ENCODE results near the gene P2RX4.
A peak's percentile ranks its signal among the peaks of the same experiment; 100 is the strongest.
"Not testable (repeated sequence)": the region's sequence is repeated elsewhere in the genome, so short reads cannot be mapped to it uniquely, and the experiment has no call there.

P2RX4 gene

GRCh38 chr12:121196902-121197301, 13.0 kb upstream of the P2RX4 start:
- peak; percentile 32 for ATAC-seq (replicated peaks; ENCODE audit: extremely low read depth, poor library complexity, severe bottlenecking)
- H3K36me3 Mint-ChIP-seq (ENCODE audit: insufficient read depth), result no peaks in the 10 kb centered on the region
- no peak overlapping the region for H3K27ac Mint-ChIP-seq (ENCODE audit: low read depth)
- H3K4me3 Mint-ChIP-seq, result no peak overlapping the region
- DNase-seq (ENCODE audit: low spot score in 2 of 2), result no peak
- H3K4me1 Mint-ChIP-seq, result no peaks in the 10 kb centered on the region
- no peaks in the 10 kb centered on the region for H3K9me3 Mint-ChIP-seq
- H3K27me3 Mint-ChIP-seq, result no peaks in the 10 kb centered on the region

- H3K27ac Mint-ChIP-seq (ENCODE audit: low read depth), result no peak overlapping the region
- no peak for ATAC-seq (replicated peaks; ENCODE audit: extremely low read depth, poor library complexity, severe bottlenecking)
- no peak for DNase-seq (ENCODE audit: low spot score in 2 of 2)
- H3K4me1 Mint-ChIP-seq, result no peaks in the 10 kb centered on the region
- no peaks in the 10 kb centered on the region for H3K27me3 Mint-ChIP-seq
- H3K9me3 Mint-ChIP-seq, result no peaks in the 10 kb centered on the region
- no peaks in the 10 kb centered on the region for H3K36me3 Mint-ChIP-seq (ENCODE audit: insufficient read depth)
- H3K4me3 Mint-ChIP-seq, result no peak overlapping the region
Observed at GRCh38 chr12:121198949-121199348, 11.0 kb upstream of the P2RX4 start.

DNA sequence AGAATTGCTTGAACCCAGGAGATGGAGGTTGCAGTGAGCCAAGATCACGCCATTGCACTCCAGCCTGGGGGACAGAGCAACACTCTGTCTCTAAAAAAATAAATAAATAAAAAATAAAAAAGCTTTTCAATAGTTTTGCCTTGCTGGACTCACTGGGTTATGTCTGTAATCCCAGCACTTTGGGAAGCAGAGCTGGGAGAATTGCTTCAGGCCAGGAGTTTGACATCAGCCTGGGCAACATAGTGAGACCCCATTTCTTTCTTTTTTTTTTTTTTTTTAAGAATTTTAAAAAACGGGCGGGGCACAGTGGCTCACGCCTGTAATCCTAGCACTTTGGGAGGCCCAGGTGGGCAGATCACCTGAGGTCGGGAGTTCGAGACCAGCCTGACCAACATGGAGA, 8.8 kb upstream of the P2RX4 start:
- not testable (repeated sequence) for H3K27ac Mint-ChIP-seq (ENCODE audit: low read depth); H3K36me3 Mint-ChIP-seq (ENCODE audit: insufficient read depth); H3K27me3 Mint-ChIP-seq; H3K4me3 Mint-ChIP-seq; DNase-seq (ENCODE audit: low spot score in 2 of 2); H3K4me1 Mint-ChIP-seq; ATAC-seq (replicated peaks; ENCODE audit: extremely low read depth, poor library complexity, severe bottlenecking); H3K9me3 Mint-ChIP-seq

DNA sequence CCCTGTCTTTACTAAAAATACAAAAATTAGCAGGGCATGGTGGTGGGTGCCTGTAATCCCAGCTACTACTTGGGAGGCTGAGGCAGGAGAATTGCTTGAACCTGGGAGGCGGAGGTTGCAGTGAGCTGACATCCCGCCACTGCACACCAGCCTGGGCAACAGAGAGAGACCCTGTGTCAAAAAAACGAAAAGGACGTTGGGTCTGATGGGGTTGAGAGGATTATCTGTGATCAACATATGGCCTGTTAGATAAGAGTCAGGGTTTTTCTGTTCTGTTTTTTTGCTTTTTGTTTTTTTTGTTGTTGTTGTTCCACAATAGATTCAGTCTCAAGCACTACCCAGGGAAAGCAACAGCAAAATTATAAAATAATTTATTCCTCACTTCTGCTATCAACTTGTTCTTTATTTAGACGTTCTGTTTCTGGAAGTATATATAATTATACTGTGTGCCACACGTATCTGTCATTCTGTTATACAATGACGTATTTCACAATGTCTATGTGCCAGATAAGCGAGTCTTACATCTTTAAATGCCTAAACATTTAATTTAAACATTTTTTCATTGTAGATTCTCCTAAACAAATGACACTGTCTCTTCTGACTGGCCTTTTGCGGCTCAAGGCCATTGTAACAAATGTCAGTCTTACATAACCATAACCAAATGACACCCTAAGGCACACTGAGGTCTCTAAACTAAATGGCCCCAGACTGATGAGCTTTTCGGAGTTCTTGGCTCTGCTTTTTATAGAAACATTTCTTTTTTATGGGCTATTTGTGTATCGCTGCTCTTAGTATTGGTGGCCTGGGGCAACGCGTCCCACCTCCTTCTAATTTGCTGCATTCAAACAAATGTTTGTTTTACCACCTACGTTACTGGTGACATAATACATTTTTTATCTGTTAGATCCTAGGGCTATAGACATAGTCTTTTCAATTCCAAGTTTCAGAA, 7.2 kb upstream of the P2RX4 start:
- ATAC-seq (replicated peaks; ENCODE audit: extremely low read depth, poor library complexity, severe bottlenecking), result no peak
- Mint-ChIP-seq H3K4me3 (no peak overlapping the region), H3K27me3 (no peaks in the 10 kb centered on the region), H3K36me3 (ENCODE audit: insufficient read depth) (no peaks in the 10 kb centered on the region), H3K9me3 (no peaks in the 10 kb centered on the region), H3K4me1 (no peaks in the 10 kb centered on the region), H3K27ac (ENCODE audit: low read depth) (no peak overlapping the region)
- no peak for DNase-seq (ENCODE audit: low spot score in 2 of 2)

GRCh38 chr12:121203482-121203881, 6.4 kb upstream of the P2RX4 start:
- Mint-ChIP-seq H3K36me3 (ENCODE audit: insufficient read depth) (no peaks in the 10 kb centered on the region), H3K9me3 (no peaks in the 10 kb centered on the region), H3K27ac (ENCODE audit: low read depth) (no peak overlapping the region), H3K4me1 (no peaks in the 10 kb centered on the region), H3K4me3 (no peak overlapping the region), H3K27me3 (no peaks in the 10 kb centered on the region)
- ATAC-seq (replicated peaks; ENCODE audit: extremely low read depth, poor library complexity, severe bottlenecking) (no peak), DNase-seq (ENCODE audit: low spot score in 2 of 2) (no peak)

- Mint-ChIP-seq H3K27me3 (no peaks in the 10 kb centered on the region), H3K4me1 (peaks cover 7% of the 10 kb centered on the region), H3K4me3 (no peak overlapping the region), H3K9me3 (no peaks in the 10 kb centered on the region), H3K27ac (ENCODE audit: low read depth) (no peak overlapping the region), H3K36me3 (ENCODE audit: insufficient read depth) (peaks cover 7% of the 10 kb centered on the region)
- no peak for ATAC-seq (replicated peaks; ENCODE audit: extremely low read depth, poor library complexity, severe bottlenecking)
- DNase-seq (ENCODE audit: low spot score in 2 of 2), result no peak
Observed at GRCh38 chr12:121205491-121205890, 4.4 kb upstream of the P2RX4 start.

- H3K9me3 Mint-ChIP-seq; H3K27me3 Mint-ChIP-seq; DNase-seq (ENCODE audit: low spot score in 2 of 2); ATAC-seq (replicated peaks; ENCODE audit: extremely low read depth, poor library complexity, severe bottlenecking): not testable (repeated sequence)
- peaks cover 13% of the 10 kb centered on the region for H3K36me3 Mint-ChIP-seq (ENCODE audit: insufficient read depth)
- H3K4me3 Mint-ChIP-seq, result peak overlapping the region; percentile 85
- peaks cover 17% of the 10 kb centered on the region for H3K4me1 Mint-ChIP-seq
- peak overlapping the region; percentile 93 for H3K27ac Mint-ChIP-seq (ENCODE audit: low read depth)
Observed at GRCh38 chr12:121208571-121208970, 1.4 kb upstream of the P2RX4 start.

- DNase-seq (ENCODE audit: low spot score in 2 of 2) (no peak), ATAC-seq (replicated peaks; ENCODE audit: extremely low read depth, poor library complexity, severe bottlenecking) (no peak)
- Mint-ChIP-seq H3K27ac (ENCODE audit: low read depth) (peak overlapping the region; percentile 93), H3K27me3 (no peaks in the 10 kb centered on the region), H3K36me3 (ENCODE audit: insufficient read depth) (peaks cover 13% of the 10 kb centered on the region), H3K4me1 (peaks cover 19% of the 10 kb centered on the region), H3K4me3 (peak overlapping the region; percentile 85), H3K9me3 (no peaks in the 10 kb centered on the region)
Observed at GRCh38 chr12:121209221-121209620, 708 bp upstream of the P2RX4 start.

GRCh38 chr12:121212875-121213274, 2.9 kb downstream of the P2RX4 start:
- DNase-seq (ENCODE audit: low spot score in 2 of 2) (no peak), ATAC-seq (replicated peaks; ENCODE audit: extremely low read depth, poor library complexity, severe bottlenecking) (no peak)
- Mint-ChIP-seq H3K4me1 (peaks cover 28% of the 10 kb centered on the region), H3K27ac (ENCODE audit: low read depth) (no peak overlapping the region), H3K27me3 (no peaks in the 10 kb centered on the region), H3K36me3 (ENCODE audit: insufficient read depth) (peaks cover 21% of the 10 kb centered on the region), H3K9me3 (no peaks in the 10 kb centered on the region), H3K4me3 (no peak overlapping the region)

DNA sequence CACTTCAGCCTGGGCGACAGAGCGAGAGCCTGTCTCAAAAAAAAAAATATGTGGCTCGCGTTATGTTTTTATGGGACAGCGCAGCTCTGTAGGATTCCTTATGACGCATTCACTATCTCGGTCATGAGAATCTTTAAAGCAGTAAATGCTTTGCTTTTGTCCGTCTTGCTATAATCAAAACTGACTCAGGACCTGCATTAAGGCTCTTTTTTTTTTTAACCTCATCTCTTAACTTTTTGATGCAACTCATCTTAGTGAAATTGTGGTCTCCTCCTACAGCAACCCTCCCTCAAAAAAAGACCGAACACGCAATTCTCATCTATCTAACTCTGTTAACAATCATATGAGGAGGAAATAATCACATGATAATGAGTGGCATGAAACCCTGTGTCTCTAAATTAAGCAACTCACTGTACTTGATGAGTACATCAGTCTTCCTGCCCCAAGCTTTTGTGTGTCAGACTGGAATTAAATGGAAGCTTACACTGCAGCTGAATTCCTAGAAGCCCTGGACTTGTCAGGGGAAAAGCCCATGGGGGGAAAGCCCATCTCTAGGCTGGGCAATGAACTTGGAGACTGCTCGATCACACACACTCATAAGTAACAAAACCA, 4.3 kb downstream of the P2RX4 start:
- H3K36me3 Mint-ChIP-seq (ENCODE audit: insufficient read depth), result peaks cover 21% of the 10 kb centered on the region
- no peaks in the 10 kb centered on the region for H3K9me3 Mint-ChIP-seq
- DNase-seq (ENCODE audit: low spot score in 2 of 2) (no peak), ATAC-seq (replicated peaks; ENCODE audit: extremely low read depth, poor library complexity, severe bottlenecking) (no peak)
- no peaks in the 10 kb centered on the region for H3K27me3 Mint-ChIP-seq
- H3K4me1 Mint-ChIP-seq, result peaks cover 31% of the 10 kb centered on the region
- no peak overlapping the region for H3K4me3 Mint-ChIP-seq
- peak overlapping the region; percentile 26 for H3K27ac Mint-ChIP-seq (ENCODE audit: low read depth)

DNA sequence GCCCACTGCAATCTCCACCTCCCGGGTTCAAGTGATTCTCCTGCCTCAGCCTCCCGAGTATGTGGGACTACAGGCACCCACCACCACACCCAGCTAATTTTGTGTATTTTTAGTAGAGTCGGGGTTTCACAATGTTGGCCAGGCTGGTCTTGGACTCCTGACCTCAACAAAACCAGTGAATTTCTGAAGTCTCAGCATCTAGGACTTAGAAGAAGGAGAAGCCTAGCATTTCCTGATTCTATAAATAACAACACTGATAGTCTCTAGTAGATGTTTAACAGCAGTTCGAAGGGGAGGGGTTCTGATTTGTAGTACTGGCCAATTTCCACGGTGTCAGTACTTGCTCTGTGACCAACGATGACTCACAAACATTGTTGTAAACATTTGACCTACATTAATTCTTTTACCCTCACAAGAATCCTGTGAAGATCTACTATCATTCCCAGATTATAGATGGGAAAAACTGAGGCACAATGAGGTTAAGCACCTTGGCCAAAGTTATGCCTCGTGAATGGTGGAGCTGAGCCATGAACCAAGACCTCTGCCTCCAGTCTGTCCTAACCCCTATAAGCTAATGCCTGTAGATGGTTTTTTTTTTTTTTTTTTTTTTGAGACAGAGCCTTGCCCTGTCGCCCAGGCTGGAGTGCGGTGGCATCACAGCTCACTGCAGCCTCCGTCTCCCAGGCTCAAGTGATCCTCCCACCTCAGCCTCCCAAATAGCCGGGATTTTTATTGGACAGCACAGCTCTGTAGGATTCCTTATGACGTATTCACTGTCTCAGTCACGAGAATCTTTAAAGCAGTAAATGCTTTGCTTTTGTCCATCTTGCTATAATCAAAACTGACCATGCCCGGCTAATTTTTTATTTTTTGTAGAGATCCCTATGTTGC, 5.2 kb downstream of the P2RX4 start:
- Mint-ChIP-seq H3K9me3 (no peaks in the 10 kb centered on the region), H3K4me1 (peaks cover 27% of the 10 kb centered on the region), H3K36me3 (ENCODE audit: insufficient read depth) (peaks cover 18% of the 10 kb centered on the region), H3K27me3 (no peaks in the 10 kb centered on the region), H3K4me3 (no peak overlapping the region), H3K27ac (ENCODE audit: low read depth) (peak overlapping the region; percentile 26)
- no peak for ATAC-seq (replicated peaks; ENCODE audit: extremely low read depth, poor library complexity, severe bottlenecking)
- DNase-seq (ENCODE audit: low spot score in 2 of 2), result no peak

DNA sequence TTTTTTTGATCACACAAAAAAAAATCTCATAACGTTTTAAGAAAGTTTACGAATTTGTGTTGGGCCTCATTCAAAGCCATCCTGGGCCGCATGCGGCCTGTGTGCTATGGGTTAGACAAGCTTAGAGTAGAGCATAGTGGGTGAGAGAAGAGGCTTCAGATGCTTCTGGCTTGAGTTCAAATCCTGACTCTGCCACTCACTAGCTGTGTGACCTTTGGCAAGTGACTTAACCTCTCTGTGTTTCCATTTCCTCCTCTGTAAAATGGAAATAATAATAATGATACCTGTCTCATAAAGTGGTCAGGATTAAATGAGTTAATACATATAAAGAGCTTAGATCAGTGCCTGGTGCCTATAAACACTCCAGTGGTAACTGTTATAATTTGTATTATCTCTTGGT, 6.2 kb downstream of the P2RX4 start:
- no peak for DNase-seq (ENCODE audit: low spot score in 2 of 2)
- no peak overlapping the region for H3K27ac Mint-ChIP-seq (ENCODE audit: low read depth)
- H3K4me3 Mint-ChIP-seq, result no peak overlapping the region
- peaks cover 13% of the 10 kb centered on the region for H3K36me3 Mint-ChIP-seq (ENCODE audit: insufficient read depth)
- peaks cover 20% of the 10 kb centered on the region for H3K4me1 Mint-ChIP-seq
- no peaks in the 10 kb centered on the region for H3K27me3 Mint-ChIP-seq
- ATAC-seq (replicated peaks; ENCODE audit: extremely low read depth, poor library complexity, severe bottlenecking), result no peak
- no peaks in the 10 kb centered on the region for H3K9me3 Mint-ChIP-seq
